Measurements from ENCODE around the gene TRIM14. TPM values are rescaled to one million over a fixed set of nuclear protein-coding genes. Genes with fewer than 3 reads are reported as not detected.

Gene TRIM14
- polyA plus RNA-seq, 2 of the 4 experiments (the other 2 are of a cell fraction): 8.8 to 9.2 TPM

DNA sequence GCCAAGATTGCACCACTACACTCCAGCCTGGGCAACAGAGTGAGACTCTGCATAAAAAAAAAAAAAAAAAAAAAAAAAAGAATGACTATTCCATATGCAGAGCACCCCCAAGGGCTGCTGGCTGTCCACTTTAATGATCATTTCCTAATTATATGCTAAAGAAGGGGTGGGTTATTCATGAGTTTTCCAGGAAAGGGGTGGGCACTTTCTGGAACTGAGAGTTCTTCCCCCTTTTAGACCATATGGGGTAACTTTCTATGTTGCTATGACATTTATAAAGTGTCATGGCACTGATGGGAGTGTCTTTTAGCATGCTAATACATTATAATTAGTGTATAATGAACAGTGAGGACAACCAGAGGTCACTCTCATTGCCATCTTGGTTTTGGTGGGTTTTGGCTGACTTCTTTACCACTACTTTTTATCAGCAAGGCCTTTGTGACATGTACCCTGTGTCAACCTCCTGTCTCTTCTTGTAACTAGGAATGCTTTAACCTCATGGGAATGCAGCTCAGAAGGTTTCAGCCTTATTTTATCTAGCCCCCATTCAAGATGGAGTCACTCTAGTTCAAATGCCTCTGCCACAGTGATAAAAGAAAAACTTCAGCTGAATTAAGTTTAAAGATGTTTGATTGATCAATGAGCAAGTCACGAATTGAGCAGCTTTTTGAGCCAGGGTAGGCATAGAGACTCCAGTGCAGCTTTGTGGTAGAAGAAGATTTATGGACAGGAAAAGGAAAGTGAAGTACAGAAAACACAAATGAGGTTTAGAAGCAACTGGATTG is 69.5 kb downstream of the TRIM14 start:
- no peak for ATAC-seq
- Histone ChIP-seq H3K9me3 (no peaks in the 10 kb centered on the region), H3K27ac (no peak overlapping the region), H3K4me3 (no peak overlapping the region), H3K4me1 (no peaks in the 10 kb centered on the region), H3K4me2 (no peak overlapping the region)
- no peak for DNase-seq (ENCODE audit: low read depth in 1 of 2, low spot score in 1 of 2)
- ChIA-PET CTCF (interaction anchor here (0.7 to 1.4 kb wide), 4 partner anchors 9 to 125 kb away, joined by 3 to 4 read pairs (median 3); no protein-coding TSS in a partner anchor), POLR2A (interaction anchor here (0.6 kb wide), 1 partner anchor 15 kb away, joined by 4 read pairs; no protein-coding TSS in a partner anchor)
- FAIRE-seq: no peak
- WGBS (ENCODE audit: missing lambda C conversion rate): 40% methylated on average over 1 of the region's 1 CpG
- TF ChIP-seq MAZ (IDR thresholded peaks at IDR 0.05; ENCODE audit: borderline replicate concordance, low read depth, low read length): no peak
- no peak for TF ChIP-seq HDAC2 (IDR thresholded peaks at IDR 0.05)
- no peak for TF ChIP-seq FOSL2 (IDR thresholded peaks at IDR 0.05)
- no peak for TF ChIP-seq FOSL2 (CRISPR knock-in tag; IDR thresholded peaks at IDR 0.05)
- no peak for TF ChIP-seq GATA3 (IDR thresholded peaks at IDR 0.05; ENCODE audit: borderline replicate concordance)
- no peak for TF ChIP-seq RNF2 (IDR thresholded peaks at IDR 0.05; ENCODE audit: borderline replicate concordance, low read depth)
- TF ChIP-seq RAD21 (conservative IDR thresholded peaks at IDR 0.05 in 1 of 2, IDR thresholded peaks at IDR 0.05 in 1 of 2): no peak
- TF ChIP-seq EHF (CRISPR knock-in tag; IDR thresholded peaks at IDR 0.05): no peak
- no peak for TF ChIP-seq HEYL (CRISPR knock-in tag; IDR thresholded peaks at IDR 0.05)

DNA sequence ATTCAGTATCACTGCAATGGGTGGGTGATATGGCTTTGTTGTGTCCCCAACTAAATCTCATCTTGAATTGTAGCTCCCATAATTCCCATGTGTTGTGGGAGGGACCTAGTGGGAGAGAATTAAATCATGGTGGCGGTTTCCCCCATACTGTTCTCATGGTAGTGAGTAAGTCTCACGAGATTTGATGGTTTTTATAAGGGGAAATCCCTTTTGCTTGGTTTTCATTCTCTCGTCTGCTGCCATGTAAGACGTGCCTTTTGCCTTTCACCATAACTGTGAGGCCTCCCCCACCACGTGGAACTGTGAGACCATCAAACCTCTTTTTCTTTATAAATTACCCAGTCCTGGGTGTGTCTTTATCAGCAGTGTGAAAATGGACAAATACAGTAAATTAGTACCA is 72.0 kb downstream of the TRIM14 start:
- Histone ChIP-seq H3K4me1 (no peaks in the 10 kb centered on the region), H3K4me2 (no peak overlapping the region), H3K9me3 (no peaks in the 10 kb centered on the region), H3K4me3 (no peak overlapping the region), H3K27ac (no peak overlapping the region)
- WGBS (ENCODE audit: missing lambda C conversion rate): 62% methylated on average over 5 of the region's 5 CpGs
- DNase-seq (ENCODE audit: low read depth in 1 of 2, low spot score in 1 of 2): no peak
- no peak for FAIRE-seq
- ChIA-PET POLR2A (interaction anchor here (2.6 kb wide), 1 partner anchor 9 kb away, joined by 14 read pairs; the partner anchor contains the start of gene NANS), CTCF (interaction anchor here (1.9 to 2.5 kb wide), 2 partner anchors 13 to 123 kb away, joined by 9 to 17 read pairs; no protein-coding TSS in a partner anchor)
- TF ChIP-seq TFCP2L1 (CRISPR knock-in tag; IDR thresholded peaks at IDR 0.05) (no peak), ESRRA (IDR thresholded peaks at IDR 0.05; ENCODE audit: borderline replicate concordance, low read length) (no peak), ZFP36 (IDR thresholded peaks at IDR 0.05; ENCODE audit: borderline replicate concordance, partially characterized antibody) (no peak), CHD2 (IDR thresholded peaks at IDR 0.05; ENCODE audit: low read length, partially characterized antibody) (no peak), MYC (IDR thresholded peaks at IDR 0.05; ENCODE audit: borderline replicate concordance, low read length) (no peak), KDM5A (IDR thresholded peaks at IDR 0.05) (no peak), EHF (CRISPR knock-in tag; IDR thresholded peaks at IDR 0.05) (no peak), EHMT2 (IDR thresholded peaks at IDR 0.05; ENCODE audit: low read depth) (no peak), CBX8 (IDR thresholded peaks at IDR 0.05) (no peak)
- TF ChIP-seq, protein P1, sequence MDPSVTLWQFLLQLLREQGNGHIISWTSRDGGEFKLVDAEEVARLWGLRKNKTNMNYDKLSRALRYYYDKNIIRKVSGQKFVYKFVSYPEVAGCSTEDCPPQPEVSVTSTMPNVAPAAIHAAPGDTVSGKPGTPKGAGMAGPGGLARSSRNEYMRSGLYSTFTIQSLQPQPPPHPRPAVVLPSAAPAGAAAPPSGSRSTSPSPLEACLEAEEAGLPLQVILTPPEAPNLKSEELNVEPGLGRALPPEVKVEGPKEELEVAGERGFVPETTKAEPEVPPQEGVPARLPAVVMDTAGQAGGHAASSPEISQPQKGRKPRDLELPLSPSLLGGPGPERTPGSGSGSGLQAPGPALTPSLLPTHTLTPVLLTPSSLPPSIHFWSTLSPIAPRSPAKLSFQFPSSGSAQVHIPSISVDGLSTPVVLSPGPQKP (IDR thresholded peaks at IDR 0.05; ENCODE audit: low read depth, low read length): no peak
- TF ChIP-seq, protein P2, sequence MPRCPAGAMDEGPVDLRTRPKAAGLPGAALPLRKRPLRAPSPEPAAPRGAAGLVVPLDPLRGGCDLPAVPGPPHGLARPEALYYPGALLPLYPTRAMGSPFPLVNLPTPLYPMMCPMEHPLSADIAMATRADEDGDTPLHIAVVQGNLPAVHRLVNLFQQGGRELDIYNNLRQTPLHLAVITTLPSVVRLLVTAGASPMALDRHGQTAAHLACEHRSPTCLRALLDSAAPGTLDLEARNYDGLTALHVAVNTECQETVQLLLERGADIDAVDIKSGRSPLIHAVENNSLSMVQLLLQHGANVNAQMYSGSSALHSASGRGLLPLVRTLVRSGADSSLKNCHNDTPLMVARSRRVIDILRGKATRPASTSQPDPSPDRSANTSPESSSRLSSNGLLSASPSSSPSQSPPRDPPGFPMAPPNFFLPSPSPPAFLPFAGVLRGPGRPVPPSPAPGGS (IDR thresholded peaks at IDR 0.05): no peak
- TF ChIP-seq, protein P3, sequence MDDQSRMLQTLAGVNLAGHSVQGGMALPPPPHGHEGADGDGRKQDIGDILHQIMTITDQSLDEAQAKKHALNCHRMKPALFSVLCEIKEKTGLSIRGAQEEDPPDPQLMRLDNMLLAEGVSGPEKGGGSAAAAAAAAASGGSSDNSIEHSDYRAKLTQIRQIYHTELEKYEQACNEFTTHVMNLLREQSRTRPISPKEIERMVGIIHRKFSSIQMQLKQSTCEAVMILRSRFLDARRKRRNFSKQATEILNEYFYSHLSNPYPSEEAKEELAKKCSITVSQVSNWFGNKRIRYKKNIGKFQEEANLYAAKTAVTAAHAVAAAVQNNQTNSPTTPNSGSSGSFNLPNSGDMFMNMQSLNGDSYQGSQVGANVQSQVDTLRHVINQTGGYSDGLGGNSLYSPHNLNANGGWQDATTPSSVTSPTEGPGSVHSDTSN (IDR thresholded peaks at IDR 0.05): no peak
- ATAC-seq: no peak
